NCI-H345 treated with DMSO at 0.1 percent for 48 hours (cell line): Measurements from ENCODE around the gene FYB1.

Experiments
- DNase-seq: peaks from one replicate; lab custom pipeline; 2025; ENCODE audit not compliant: unreplicated experiment; lab: John Stamatoyannopoulos, UW

FYB1 gene

GRCh38 chr5:39131210-39132127 is 87.9 kb downstream of the FYB1 start:
- DNase-seq, result no peak

- no peak for DNase-seq
These were observed 88.6 kb downstream of the FYB1 start for GRCh38 chr5:39130716-39131115.

GRCh38 chr5:39121922-39122321 is 97.4 kb downstream of the FYB1 start:
- no peak for DNase-seq

GRCh38 chr5:39121315-39121714 is 98.0 kb downstream of the FYB1 start:
- DNase-seq, result no peak

- no peak for DNase-seq
These were observed 99.3 kb downstream of the FYB1 start for GRCh38 chr5:39120052-39120420.

GRCh38 chr5:39119404-39120051 is 99.8 kb downstream of the FYB1 start:
- DNase-seq, result no peak

- DNase-seq, result no peak
These were observed 100.7 kb downstream of the FYB1 start for GRCh38 chr5:39118638-39119037.

- no peak for DNase-seq
These were observed 102.0 kb downstream of the FYB1 start for GRCh38 chr5:39117401-39117800.

GRCh38 chr5:39116344-39117170 is 102.8 kb downstream of the FYB1 start:
- no peak for DNase-seq

- DNase-seq, result no peak
These were observed 103.6 kb downstream of the FYB1 start for GRCh38 chr5:39115644-39116343.

- DNase-seq, result no peak
These were observed 105.2 kb downstream of the FYB1 start for GRCh38 chr5:39114155-39114554.

- no peak for DNase-seq
These were observed 105.9 kb downstream of the FYB1 start for GRCh38 chr5:39113354-39113953.

- no peak for DNase-seq
These were observed 109.8 kb downstream of the FYB1 start for GRCh38 chr5:39109606-39110005.

GRCh38 chr5:39108987-39109386 is 110.4 kb downstream of the FYB1 start:
- DNase-seq, result no peak

- no peak for DNase-seq
These were observed 112.0 kb downstream of the FYB1 start for GRCh38 chr5:39107350-39107749.

GRCh38 chr5:39106322-39106721 is 113.0 kb downstream of the FYB1 start:
- no peak for DNase-seq

GRCh38 chr5:39104221-39104620 is 115.1 kb downstream of the FYB1 start:
- DNase-seq, result no peak

GRCh38 chr5:39102684-39103155 is 116.6 kb downstream of the FYB1 start:
- DNase-seq, result no peak

GRCh38 chr5:39100851-39101396 is 118.4 kb downstream of the FYB1 start:
- no peak for DNase-seq

- DNase-seq, result no peak
These were observed 119.0 kb downstream of the FYB1 start for GRCh38 chr5:39100301-39100850.
